ENCODE data around the gene JAZF1.

JAZF1 gene

GRCh38 chr7:28112883-28113540 is 67.6 kb downstream of the JAZF1 start:
- no peak for TF ChIP-seq SNAI2 (CRISPR knock-in tag; IDR thresholded peaks at IDR 0.05)
- no peak for TF ChIP-seq TCF4 (CRISPR knock-in tag; IDR thresholded peaks at IDR 0.05; ENCODE audit: borderline replicate concordance)
- no peak for TF ChIP-seq PATZ1 (CRISPR knock-in tag; IDR thresholded peaks at IDR 0.05; ENCODE audit: borderline replicate concordance)
- no peak for TF ChIP-seq ISL1 (CRISPR knock-in tag; IDR thresholded peaks at IDR 0.05)
- TF ChIP-seq ZFP3 (CRISPR knock-in tag; IDR thresholded peaks at IDR 0.05), result no peak
- no peak for TF ChIP-seq ZC3H10 (CRISPR knock-in tag; IDR thresholded peaks at IDR 0.05)
- TF ChIP-seq PPARA (CRISPR knock-in tag; IDR thresholded peaks at IDR 0.05; ENCODE audit: borderline replicate concordance), result no peak
- no peak for TF ChIP-seq BACH2 (CRISPR knock-in tag; IDR thresholded peaks at IDR 0.05; ENCODE audit: borderline replicate concordance)
- TF ChIP-seq ZNF8 (CRISPR knock-in tag; IDR thresholded peaks at IDR 0.05), result no peak
- no peak for TF ChIP-seq ZFP30 (CRISPR knock-in tag; IDR thresholded peaks at IDR 0.05)
- TF ChIP-seq CREB5 (CRISPR knock-in tag; IDR thresholded peaks at IDR 0.05; ENCODE audit: low read depth), result no peak
- TF ChIP-seq ZNF565 (CRISPR knock-in tag; conservative IDR thresholded peaks at IDR 0.05; ENCODE audit: low read depth), result no peak
- TF ChIP-seq CSDC2 (CRISPR knock-in tag; IDR thresholded peaks at IDR 0.05), result no peak
- no peak for TF ChIP-seq GLIS3 (CRISPR knock-in tag; IDR thresholded peaks at IDR 0.05)
- ATAC-seq, result peak; percentile 30; the same call in 2 of the 3 replicates

- ATAC-seq, result peak; percentile 75
- TF ChIP-seq RARB (CRISPR knock-in tag; IDR thresholded peaks at IDR 0.05) (no peak), BACH2 (CRISPR knock-in tag; IDR thresholded peaks at IDR 0.05; ENCODE audit: borderline replicate concordance) (no peak; the same call in 1 of the 2 replicates), TSHZ2 (CRISPR knock-in tag; IDR thresholded peaks at IDR 0.05) (peak; percentile 98), ZNF565 (CRISPR knock-in tag; conservative IDR thresholded peaks at IDR 0.05; ENCODE audit: low read depth) (0 out of 2 replicates have a peak, but pooled peaks have one; percentile 21), PATZ1 (CRISPR knock-in tag; IDR thresholded peaks at IDR 0.05; ENCODE audit: borderline replicate concordance) (0 out of 2 replicates have a peak, but pooled peaks have one; percentile 68), CSRNP3 (CRISPR knock-in tag; IDR thresholded peaks at IDR 0.05) (peak; percentile 98), CSDC2 (CRISPR knock-in tag; IDR thresholded peaks at IDR 0.05) (no peak), GLIS3 (CRISPR knock-in tag; IDR thresholded peaks at IDR 0.05) (peak; percentile 37; the same call in 1 of the 2 replicates), POU6F1 (CRISPR knock-in tag; IDR thresholded peaks at IDR 0.05; ENCODE audit: borderline replicate concordance, low read depth) (no peak; the same call in 1 of the 2 replicates), ZNF70 (CRISPR knock-in tag; IDR thresholded peaks at IDR 0.05) (peak; percentile 17; the same call in 1 of the 2 replicates), SNAI2 (CRISPR knock-in tag; IDR thresholded peaks at IDR 0.05) (peak; percentile 91; the same call in 1 of the 2 replicates), ZC3H10 (CRISPR knock-in tag; IDR thresholded peaks at IDR 0.05) (no peak; the same call in 1 of the 2 replicates), TOX (CRISPR knock-in tag; IDR thresholded peaks at IDR 0.05; ENCODE audit: borderline replicate concordance) (no peak), ZFP30 (CRISPR knock-in tag; IDR thresholded peaks at IDR 0.05) (peak; percentile 35; the same call in 1 of the 2 replicates), ARNTL (CRISPR knock-in tag; IDR thresholded peaks at IDR 0.05; ENCODE audit: borderline replicate concordance, low read depth) (no peak), ZFP3 (CRISPR knock-in tag; IDR thresholded peaks at IDR 0.05) (no peak), ZNF8 (CRISPR knock-in tag; IDR thresholded peaks at IDR 0.05) (peak; percentile 76), TCF4 (CRISPR knock-in tag; IDR thresholded peaks at IDR 0.05; ENCODE audit: borderline replicate concordance) (peak; percentile 99), ISL1 (CRISPR knock-in tag; IDR thresholded peaks at IDR 0.05) (peak; percentile 98), ESRRG (CRISPR knock-in tag; IDR thresholded peaks at IDR 0.05) (peak; percentile 87), CREB5 (CRISPR knock-in tag; IDR thresholded peaks at IDR 0.05; ENCODE audit: low read depth) (peak; percentile 81), OSR1 (CRISPR knock-in tag; IDR thresholded peaks at IDR 0.05) (no peak), PPARA (CRISPR knock-in tag; IDR thresholded peaks at IDR 0.05; ENCODE audit: borderline replicate concordance) (peak; percentile 76; the same call in 1 of the 2 replicates)
Observed at GRCh38 chr7:28112467-28112866, 68.1 kb downstream of the JAZF1 start.
